ENCODE measurements around the gene SDSL. TPM values are rescaled to one million over a fixed set of nuclear protein-coding genes. Genes with fewer than 3 reads are reported as not detected.

SDSL gene
- total RNA-seq, 1 donor from 2014 or later: 13.3 TPM

DNA sequence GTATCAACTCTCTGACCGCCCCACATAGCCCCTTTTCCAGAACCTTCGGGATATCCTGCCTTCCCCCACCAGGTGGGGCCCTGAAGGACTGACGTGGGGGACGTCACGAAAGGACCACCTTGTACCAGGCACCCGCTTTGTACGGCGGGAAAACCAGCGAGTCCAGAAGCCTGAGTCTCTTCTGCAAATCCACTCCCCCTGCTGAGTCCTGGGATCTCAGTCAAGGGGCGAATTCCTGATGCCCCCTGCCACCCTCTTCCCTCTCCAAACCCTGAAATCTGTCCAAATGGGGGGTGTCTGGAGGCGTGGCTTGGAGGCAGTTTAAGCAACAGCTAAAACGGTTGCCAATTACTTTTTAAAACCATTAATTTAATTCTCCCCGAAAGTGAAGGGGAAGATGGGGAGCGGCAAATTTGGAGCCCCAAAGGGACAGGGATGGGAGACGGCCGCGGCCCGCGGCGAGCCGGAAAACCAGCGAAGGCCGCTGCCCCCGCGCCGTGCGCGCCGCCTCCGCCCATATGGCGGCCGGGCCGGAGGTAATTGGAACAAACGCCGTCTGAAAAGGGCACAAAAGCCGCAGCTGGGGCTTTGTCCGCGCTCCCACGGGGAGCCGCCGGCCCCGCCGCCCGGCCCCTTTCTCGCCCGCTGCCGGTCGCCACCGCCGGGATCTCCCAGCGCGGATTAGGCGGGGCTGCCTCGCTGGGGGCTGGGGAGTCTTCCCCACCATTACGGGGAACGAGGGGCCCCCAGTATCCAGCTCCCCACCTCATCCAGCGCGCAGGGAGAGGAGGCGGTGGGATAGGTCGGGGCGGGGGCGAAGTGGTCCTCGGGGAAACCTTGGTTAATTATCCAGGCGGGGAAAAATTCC is 42.9 kb downstream of the SDSL start:
- Histone ChIP-seq H3K27ac (replicated peaks) (no peak overlapping the region), H3K4me3 (peak overlapping the region; percentile 53), H3K4me1 (peaks cover 57% of the 10 kb centered on the region), H3K9me3 (replicated peaks) (no peaks in the 10 kb centered on the region), H3K36me3 (no peaks in the 10 kb centered on the region), H3K27me3 (ENCODE audit: low read depth) (peaks cover 100% of the 10 kb centered on the region)
- intact Hi-C loops (cut with micrococcal nuclease): loop anchor here (5.0 kb wide), 1 partner anchor 447 kb away; no protein-coding TSS in a partner anchor
- no peak for DNase-seq
- TF ChIP-seq CTCF (IDR thresholded peaks at IDR 0.05; ENCODE audit: borderline replicate concordance): no peak

GRCh38 chr12:113465808-113466453 is 43.8 kb downstream of the SDSL start:
- Histone ChIP-seq H3K4me1 (peaks cover 57% of the 10 kb centered on the region), H3K27me3 (ENCODE audit: low read depth) (peaks cover 100% of the 10 kb centered on the region)
- intact Hi-C loops (cut with micrococcal nuclease): no loop called here

GRCh38 chr12:113466454-113467141 is 44.4 kb downstream of the SDSL start:
- H3K36me3 ChIP-seq: no peaks in the 10 kb centered on the region
- H3K9me3 ChIP-seq (replicated peaks): no peaks in the 10 kb centered on the region
- DNase-seq: no peak
- TF ChIP-seq CTCF (IDR thresholded peaks at IDR 0.05; ENCODE audit: borderline replicate concordance): no peak
- no peak overlapping the region for H3K27ac ChIP-seq (replicated peaks)
- peak overlapping the region; percentile 63 for H3K4me3 ChIP-seq
- intact Hi-C loops (cut with micrococcal nuclease): no loop called here
- peaks cover 100% of the 10 kb centered on the region for H3K27me3 ChIP-seq (ENCODE audit: low read depth)
- H3K4me1 ChIP-seq: peaks cover 57% of the 10 kb centered on the region

More at GRCh38 chr12:113465808-113466453, 43.8 kb downstream of the SDSL start:
- DNase-seq: no peak
- H3K4me3 ChIP-seq: peak overlapping the region; percentile 53
- H3K36me3 ChIP-seq: no peaks in the 10 kb centered on the region
- H3K27ac ChIP-seq (replicated peaks): no peak overlapping the region
- H3K9me3 ChIP-seq (replicated peaks): no peaks in the 10 kb centered on the region
- no peak for TF ChIP-seq CTCF (IDR thresholded peaks at IDR 0.05; ENCODE audit: borderline replicate concordance)

GRCh38 chr12:113467142-113467501 is 44.9 kb downstream of the SDSL start:
- peaks cover 100% of the 10 kb centered on the region for H3K27me3 ChIP-seq (ENCODE audit: low read depth)
- H3K36me3 ChIP-seq: no peaks in the 10 kb centered on the region
- no peak for TF ChIP-seq CTCF (IDR thresholded peaks at IDR 0.05; ENCODE audit: borderline replicate concordance)
- intact Hi-C loops (cut with micrococcal nuclease): no loop called here
- H3K4me1 ChIP-seq: peaks cover 56% of the 10 kb centered on the region
- no peak overlapping the region for H3K27ac ChIP-seq (replicated peaks)
- no peak for DNase-seq
- no peaks in the 10 kb centered on the region for H3K9me3 ChIP-seq (replicated peaks)
- peak overlapping the region; percentile 63 for H3K4me3 ChIP-seq

- Histone ChIP-seq H3K27me3 (ENCODE audit: low read depth) (peaks cover 100% of the 10 kb centered on the region), H3K4me3 (peak overlapping the region; percentile 63), H3K9me3 (replicated peaks) (no peaks in the 10 kb centered on the region), H3K4me1 (peaks cover 50% of the 10 kb centered on the region), H3K36me3 (no peaks in the 10 kb centered on the region), H3K27ac (replicated peaks) (no peak overlapping the region)
- no peak for DNase-seq
- intact Hi-C loops (cut with micrococcal nuclease): no loop called here
- no peak for TF ChIP-seq CTCF (IDR thresholded peaks at IDR 0.05; ENCODE audit: borderline replicate concordance)
Measured at GRCh38 chr12:113467502-113468364, 45.6 kb downstream of the SDSL start.
